Dendritic cell treated with granulocyte-macrophage colony-stimulating factor and Interleukin-4, amounts not matched to agents 40 ng/mL and 50 ng/mL, for 4 days (primary cell): ENCODE results near the gene PPM1A.
"Not testable (repeated sequence)": the region's sequence is repeated elsewhere in the genome, so short reads cannot be mapped to it uniquely, and the experiment has no call there.

Source experiments
- H3K27ac Mint-ChIP-seq: one replicate; pipeline ENCODE4 v1.8.0; 2022; ENCODE audit warnings: mild to moderate bottlenecking, mixed read lengths
- H3K27me3 Mint-ChIP-seq: one replicate; pipeline ENCODE4 v1.8.0; 2022; ENCODE audit warnings: mild to moderate bottlenecking, mixed read lengths
- H3K36me3 Mint-ChIP-seq: one replicate; pipeline ENCODE4 v1.8.0; 2022; ENCODE audit warnings: low read depth, mixed read lengths
- H3K4me1 Mint-ChIP-seq: one replicate; pipeline ENCODE4 v1.8.0; 2022; ENCODE audit warnings: low read depth, mixed read lengths
- H3K4me3 Mint-ChIP-seq: one replicate; pipeline ENCODE4 v1.8.0; 2022; ENCODE audit warnings: mild to moderate bottlenecking, moderate library complexity, mixed read lengths
- H3K9me3 Mint-ChIP-seq: one replicate; pipeline ENCODE4 v1.8.0; 2022; ENCODE audit warnings: mixed read lengths
- intact Hi-C: fragments of 100-400 bp; cut with micrococcal nuclease; formaldehyde crosslinking; loops from one replicate; pipeline ENCODE4 v1.15.0; 2022

The PPM1A gene

DNA sequence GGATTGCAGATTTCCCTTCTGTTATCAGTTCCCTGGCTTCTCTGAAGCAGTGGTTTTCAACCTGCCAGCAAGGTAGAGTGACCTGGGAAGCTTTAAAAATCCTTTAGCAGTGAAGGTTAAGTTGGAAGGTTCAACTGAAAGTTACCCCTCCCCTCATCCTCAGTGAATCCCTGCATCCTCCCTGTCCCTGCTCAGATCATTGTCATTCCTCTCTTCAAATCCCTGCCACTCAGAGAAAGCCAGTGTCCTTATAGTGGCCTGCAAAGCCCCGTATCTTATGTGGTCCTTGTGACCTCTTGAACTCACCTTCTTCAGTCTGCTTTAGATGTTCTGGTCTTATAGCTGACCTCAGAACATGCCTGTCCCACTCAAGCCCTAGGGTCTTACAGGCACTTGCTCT lies 53.6 kb downstream of the PPM1A start:
- Mint-ChIP-seq H3K4me1 (no peaks in the 10 kb centered on the region), H3K27me3 (no peaks in the 10 kb centered on the region), H3K27ac (no peak overlapping the region), H3K4me3 (no peak overlapping the region), H3K9me3 (no peaks in the 10 kb centered on the region), H3K36me3 (no peaks in the 10 kb centered on the region)
- intact Hi-C loops = no loop called here

DNA sequence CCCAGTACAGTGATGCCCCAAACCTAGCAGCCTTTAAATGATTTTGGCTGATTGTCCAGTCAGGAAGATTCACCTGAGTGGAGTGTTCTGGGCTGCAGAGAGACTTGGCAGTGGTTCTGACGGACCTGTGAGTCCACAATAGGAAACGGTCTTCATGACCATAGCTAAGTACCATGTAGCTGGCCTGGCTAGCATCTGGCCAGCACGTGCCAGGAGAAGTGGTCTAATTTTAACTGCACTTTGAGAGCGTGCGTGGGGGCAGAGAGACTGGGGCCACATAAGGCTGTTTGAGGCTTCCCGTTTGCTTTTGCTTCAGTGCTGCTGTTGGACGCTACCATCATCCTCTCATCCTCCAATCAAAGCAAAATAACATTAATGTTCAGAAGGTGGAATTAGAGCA lies 54.7 kb downstream of the PPM1A start:
- H3K36me3 Mint-ChIP-seq = no peaks in the 10 kb centered on the region
- no peaks in the 10 kb centered on the region for H3K9me3 Mint-ChIP-seq
- H3K27me3 Mint-ChIP-seq = no peaks in the 10 kb centered on the region
- no peak overlapping the region for H3K4me3 Mint-ChIP-seq
- no peaks in the 10 kb centered on the region for H3K4me1 Mint-ChIP-seq
- no peak overlapping the region for H3K27ac Mint-ChIP-seq
- intact Hi-C loops = no loop called here

DNA sequence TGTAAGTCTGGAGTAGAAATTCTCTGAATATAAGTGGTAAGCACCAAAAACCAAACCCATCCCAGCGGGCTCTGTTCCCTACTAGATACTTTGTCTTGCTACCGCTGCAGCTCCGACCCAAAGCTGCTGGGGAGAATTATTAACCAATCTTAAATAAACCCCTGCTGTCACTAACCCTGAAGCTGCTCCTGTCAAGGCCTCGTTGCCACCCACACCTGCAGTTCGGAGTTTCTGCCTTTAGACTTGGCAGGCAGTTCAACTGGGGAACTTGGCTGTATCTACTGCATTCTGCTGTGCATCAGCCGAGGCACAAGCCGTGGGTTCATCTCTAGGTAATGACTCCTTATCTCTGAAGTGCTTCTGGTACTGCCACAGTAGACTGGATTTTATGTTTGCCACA lies 55.5 kb downstream of the PPM1A start:
- intact Hi-C loops = no loop called here
- no peaks in the 10 kb centered on the region for H3K27me3 Mint-ChIP-seq
- H3K4me1 Mint-ChIP-seq = no peaks in the 10 kb centered on the region
- H3K36me3 Mint-ChIP-seq = no peaks in the 10 kb centered on the region
- no peak overlapping the region for H3K27ac Mint-ChIP-seq
- H3K4me3 Mint-ChIP-seq = no peak overlapping the region
- no peaks in the 10 kb centered on the region for H3K9me3 Mint-ChIP-seq

DNA sequence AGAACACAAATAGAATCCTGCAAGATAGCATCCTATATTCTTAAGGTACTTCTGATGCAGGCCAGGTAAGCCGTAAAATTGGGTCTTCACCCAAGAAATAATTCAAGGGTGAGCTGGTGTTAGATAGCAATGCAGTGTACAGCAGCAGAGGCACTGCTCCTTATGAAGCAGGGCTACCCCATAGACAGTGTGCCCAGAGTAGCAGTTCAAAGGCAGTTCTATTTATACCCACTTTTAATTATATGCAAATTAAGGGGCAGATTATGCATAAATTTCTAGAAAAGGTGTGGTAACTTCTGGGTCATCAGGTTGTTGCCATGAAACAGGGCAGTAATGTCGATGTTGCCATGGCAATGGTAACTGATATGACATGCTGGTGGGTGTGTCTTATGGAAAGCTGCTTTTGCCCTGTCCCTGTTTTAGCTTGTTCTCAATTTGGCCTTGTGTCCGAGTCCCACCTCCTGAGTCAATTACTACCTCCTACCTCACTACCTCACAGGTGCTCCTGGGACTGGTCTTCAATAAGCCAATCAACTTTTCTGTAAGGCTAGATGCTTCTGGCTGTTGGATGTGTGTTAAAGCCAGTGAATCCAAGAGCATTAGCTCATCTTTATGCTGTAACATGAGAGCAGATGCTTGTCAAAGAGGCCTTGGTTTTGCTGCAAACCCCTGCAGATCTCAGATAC lies 61.0 kb downstream of the PPM1A start:
- intact Hi-C loops = no loop called here
- H3K4me1 Mint-ChIP-seq = peaks cover 5% of the 10 kb centered on the region
- no peak overlapping the region for H3K27ac Mint-ChIP-seq
- H3K4me3 Mint-ChIP-seq = no peak overlapping the region
- peaks cover 10% of the 10 kb centered on the region for H3K27me3 Mint-ChIP-seq
- H3K36me3 Mint-ChIP-seq = no peaks in the 10 kb centered on the region
- H3K9me3 Mint-ChIP-seq = no peaks in the 10 kb centered on the region

DNA sequence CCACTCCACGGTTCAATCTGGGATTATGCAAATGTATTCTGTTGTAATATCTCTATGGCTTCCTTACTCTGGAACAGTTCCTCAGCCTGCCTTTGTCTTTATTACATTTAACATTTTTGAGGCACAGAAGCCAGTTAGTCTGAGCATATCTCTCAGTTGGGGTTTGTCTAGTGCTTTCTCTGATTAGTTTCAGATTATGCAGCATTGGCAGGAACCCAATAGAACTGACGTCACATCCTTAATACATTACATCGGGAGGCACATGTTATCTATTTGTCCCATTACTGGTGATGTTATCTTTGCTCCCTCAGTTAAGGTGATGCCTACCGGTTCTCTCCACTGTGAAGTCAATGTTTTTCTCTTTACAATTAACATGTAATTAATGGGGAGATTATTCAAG lies 62.4 kb downstream of the PPM1A start:
- Mint-ChIP-seq H3K4me1 (peaks cover 5% of the 10 kb centered on the region), H3K36me3 (no peaks in the 10 kb centered on the region), H3K27ac (no peak overlapping the region), H3K27me3 (peaks cover 10% of the 10 kb centered on the region), H3K4me3 (no peak overlapping the region), H3K9me3 (no peaks in the 10 kb centered on the region)
- intact Hi-C loops = no loop called here

DNA sequence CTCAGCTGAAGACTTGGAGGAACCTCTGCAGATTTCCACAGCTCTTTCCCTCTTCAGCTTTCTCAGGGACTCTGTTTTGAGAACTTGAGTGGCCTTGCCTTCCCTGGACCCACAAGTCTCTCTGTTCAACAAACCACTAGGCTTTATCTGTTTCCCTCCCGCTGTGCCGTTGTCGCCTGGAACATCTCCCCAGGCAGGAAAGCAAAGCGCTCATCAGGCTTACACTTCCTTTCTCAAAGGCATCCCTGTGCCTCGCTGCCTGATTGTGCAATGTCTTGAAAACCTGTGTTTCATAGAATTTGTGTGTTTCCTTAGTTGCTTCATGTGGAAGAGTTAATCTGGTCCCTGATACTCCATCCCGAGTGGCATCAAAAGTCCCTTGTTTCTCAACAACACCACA lies 64.1 kb downstream of the PPM1A start:
- Mint-ChIP-seq H3K4me3 (no peak overlapping the region), H3K36me3 (no peaks in the 10 kb centered on the region), H3K9me3 (no peaks in the 10 kb centered on the region), H3K4me1 (peaks cover 5% of the 10 kb centered on the region), H3K27me3 (peaks cover 10% of the 10 kb centered on the region), H3K27ac (no peak overlapping the region)
- intact Hi-C loops = no loop called here

DNA sequence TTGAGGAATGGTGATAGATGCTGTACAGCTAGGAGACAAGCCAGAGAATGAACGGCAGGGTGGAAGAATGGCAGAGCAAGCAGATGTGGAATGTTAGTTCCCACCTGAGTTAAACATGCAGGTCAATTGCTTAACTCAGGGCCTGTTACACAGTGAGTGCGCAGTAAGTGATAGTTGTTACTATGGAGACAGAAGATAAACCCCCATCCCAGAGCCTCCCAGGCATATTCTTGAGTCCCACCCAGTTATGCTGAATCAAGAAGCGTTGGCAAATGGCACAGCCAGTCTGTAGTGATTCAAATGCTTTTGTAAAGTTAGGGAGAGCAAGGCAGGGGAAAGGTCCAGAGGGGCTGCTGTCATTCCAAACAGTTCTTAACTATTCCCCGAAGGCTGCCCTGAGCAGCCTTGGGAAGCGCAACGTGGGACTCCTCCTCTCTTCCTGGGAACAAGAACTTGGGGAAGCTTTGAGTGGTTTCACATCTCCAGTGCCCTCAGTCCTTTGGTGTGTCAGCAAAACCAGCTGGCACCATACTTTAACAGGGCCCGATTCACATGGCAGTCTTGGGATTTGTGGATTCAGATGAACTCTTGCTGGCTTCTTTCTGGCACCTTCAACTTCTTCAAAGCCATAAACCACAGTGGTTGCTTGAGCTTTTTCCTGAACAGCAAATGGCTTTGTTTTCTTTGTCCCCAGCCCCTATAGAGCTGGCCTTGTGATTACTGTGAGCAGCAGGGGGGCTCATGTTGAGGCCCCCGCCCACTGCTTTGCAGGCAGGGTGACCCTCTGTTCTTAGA lies 66.4 kb downstream of the PPM1A start:
- peaks cover 3% of the 10 kb centered on the region for H3K9me3 Mint-ChIP-seq
- no peak overlapping the region for H3K4me3 Mint-ChIP-seq
- no peak overlapping the region for H3K27ac Mint-ChIP-seq
- no peaks in the 10 kb centered on the region for H3K36me3 Mint-ChIP-seq
- intact Hi-C loops = no loop called here
- peaks cover 10% of the 10 kb centered on the region for H3K27me3 Mint-ChIP-seq
- H3K4me1 Mint-ChIP-seq = peaks cover 5% of the 10 kb centered on the region

DNA sequence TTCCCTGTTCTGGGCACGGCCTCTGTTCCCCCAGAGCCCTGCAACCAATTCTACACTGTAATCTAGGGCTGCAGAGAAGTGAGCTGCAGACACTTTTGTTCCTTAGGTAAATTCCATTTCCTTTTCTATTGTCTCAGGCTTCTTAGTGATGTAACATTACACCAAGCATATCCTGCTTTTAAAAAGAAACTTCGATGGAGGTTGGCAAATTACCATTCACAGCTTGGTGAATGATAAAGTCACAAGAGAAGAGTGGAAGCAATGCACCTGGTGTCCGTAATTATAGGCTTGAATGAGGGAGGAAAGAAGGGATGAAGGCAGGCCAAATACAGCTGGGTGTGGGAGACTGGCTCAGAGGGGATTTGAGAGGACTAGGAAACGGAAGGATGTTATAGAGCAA lies 68.6 kb downstream of the PPM1A start:
- no peaks in the 10 kb centered on the region for H3K36me3 Mint-ChIP-seq
- H3K4me3 Mint-ChIP-seq = no peak overlapping the region
- H3K9me3 Mint-ChIP-seq = peaks cover 20% of the 10 kb centered on the region
- peaks cover 5% of the 10 kb centered on the region for H3K4me1 Mint-ChIP-seq
- intact Hi-C loops = no loop called here
- H3K27me3 Mint-ChIP-seq = peaks cover 6% of the 10 kb centered on the region
- H3K27ac Mint-ChIP-seq = no peak overlapping the region

DNA sequence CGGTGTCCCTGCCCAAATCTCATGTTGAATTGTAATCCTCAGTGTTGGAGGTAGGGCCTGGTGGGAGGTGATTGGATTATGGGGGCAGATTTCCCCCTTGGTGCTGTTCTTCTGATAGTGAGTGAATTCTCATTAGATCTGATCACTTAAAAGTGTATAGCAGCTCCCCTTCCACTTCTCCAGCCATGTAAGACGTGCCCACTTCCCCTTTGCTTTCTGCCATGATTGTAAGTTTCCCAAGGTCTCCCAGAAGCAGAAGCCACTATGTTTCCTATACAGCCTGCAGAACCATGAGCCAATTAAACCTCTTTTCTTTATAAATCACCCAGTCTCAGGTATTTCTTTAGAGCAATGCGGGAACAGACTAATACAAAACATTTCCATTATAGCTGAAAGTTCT lies 71.8 kb downstream of the PPM1A start:
- peaks cover 10% of the 10 kb centered on the region for H3K27me3 Mint-ChIP-seq
- H3K27ac Mint-ChIP-seq, H3K36me3 Mint-ChIP-seq, H3K4me3 Mint-ChIP-seq, H3K4me1 Mint-ChIP-seq, intact Hi-C loops: not testable (repeated sequence)
- H3K9me3 Mint-ChIP-seq = peaks cover 29% of the 10 kb centered on the region

DNA sequence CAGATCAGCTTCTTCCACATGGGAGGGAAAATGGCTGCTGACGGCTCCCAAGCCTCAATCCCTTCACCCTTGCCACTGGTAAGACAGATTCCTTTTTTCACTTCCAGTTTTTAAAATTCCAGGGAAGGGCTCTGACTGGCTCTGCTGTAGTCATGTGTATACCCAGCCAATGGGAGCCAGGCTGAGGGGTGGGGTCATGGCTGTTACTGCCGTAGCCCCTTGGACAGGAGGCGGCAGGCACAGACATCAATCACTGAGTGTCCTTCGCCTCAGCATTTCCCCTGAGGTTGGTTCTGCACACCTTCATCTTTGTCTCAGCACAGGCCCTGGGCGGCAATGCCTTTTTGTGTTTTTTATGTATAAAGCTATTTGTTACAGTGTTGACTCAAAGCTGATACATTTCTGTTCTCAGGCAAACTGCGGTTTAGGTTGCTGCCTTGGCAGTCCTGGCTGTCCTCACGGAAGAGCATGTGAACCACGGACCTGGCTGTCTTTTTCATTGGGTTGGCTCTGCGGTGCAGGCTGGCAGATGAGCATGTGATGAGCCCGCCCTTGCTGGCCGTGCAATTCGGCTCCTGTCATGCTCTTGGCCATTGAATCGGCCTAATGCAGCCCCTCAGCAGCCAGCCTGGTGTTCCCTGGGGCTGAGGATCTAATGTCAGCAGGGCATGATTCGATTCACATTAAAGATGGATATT lies 74.3 kb downstream of the PPM1A start:
- Mint-ChIP-seq H3K4me1 (peaks cover 6% of the 10 kb centered on the region), H3K36me3 (no peaks in the 10 kb centered on the region), H3K27me3 (peaks cover 27% of the 10 kb centered on the region), H3K9me3 (peaks cover 29% of the 10 kb centered on the region), H3K4me3 (no peak overlapping the region), H3K27ac (no peak overlapping the region)
- intact Hi-C loops = no loop called here

DNA sequence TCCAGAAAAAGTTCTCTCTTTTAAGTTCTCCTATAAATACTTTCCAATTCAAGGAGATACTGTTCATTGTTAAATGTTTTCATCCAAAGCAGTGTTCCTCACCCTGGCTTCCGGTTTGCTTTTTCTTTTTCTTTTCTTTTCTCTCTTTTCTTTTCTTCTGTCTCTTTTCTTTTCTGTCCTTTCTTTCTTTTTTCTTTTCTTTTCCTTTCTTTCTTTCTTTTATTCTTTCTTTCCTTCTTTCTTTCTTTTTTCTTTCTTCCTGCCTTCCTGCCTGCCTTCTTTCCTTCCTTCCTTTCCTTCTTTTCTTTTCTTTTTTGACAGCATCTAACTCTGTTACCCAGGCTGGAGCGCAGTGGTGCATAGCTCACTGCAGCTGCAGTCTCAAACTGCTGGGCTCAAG lies 75.8 kb downstream of the PPM1A start:
- Mint-ChIP-seq H3K4me1 (peaks cover 11% of the 10 kb centered on the region), H3K27me3 (peaks cover 34% of the 10 kb centered on the region), H3K27ac (no peak overlapping the region), H3K4me3 (no peak overlapping the region), H3K9me3 (peaks cover 29% of the 10 kb centered on the region), H3K36me3 (no peaks in the 10 kb centered on the region)
- intact Hi-C loops = no loop called here

DNA sequence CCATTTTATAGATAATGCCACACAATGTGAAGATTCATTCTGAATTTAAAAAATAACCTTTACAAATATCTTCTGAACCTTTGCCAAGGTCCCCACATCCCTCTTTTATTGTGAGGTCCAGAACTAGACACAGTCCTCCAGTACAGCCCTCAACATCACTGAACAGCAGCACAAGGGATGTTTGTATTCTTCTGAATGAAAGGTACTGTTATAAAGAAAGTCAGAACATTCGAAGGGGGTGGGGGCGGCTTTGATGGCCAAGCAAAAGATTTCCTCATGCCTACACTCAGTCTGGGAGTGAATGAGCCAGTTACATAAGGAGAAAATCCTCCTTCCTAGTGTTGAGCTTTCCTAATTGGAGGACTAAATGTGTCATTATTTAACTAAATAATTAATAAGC lies 77.3 kb downstream of the PPM1A start:
- H3K4me1 Mint-ChIP-seq = peaks cover 15% of the 10 kb centered on the region
- H3K9me3 Mint-ChIP-seq = peaks cover 17% of the 10 kb centered on the region
- intact Hi-C loops = no loop called here
- peaks cover 35% of the 10 kb centered on the region for H3K27me3 Mint-ChIP-seq
- no peak overlapping the region for H3K27ac Mint-ChIP-seq
- H3K36me3 Mint-ChIP-seq = no peaks in the 10 kb centered on the region
- no peak overlapping the region for H3K4me3 Mint-ChIP-seq

DNA sequence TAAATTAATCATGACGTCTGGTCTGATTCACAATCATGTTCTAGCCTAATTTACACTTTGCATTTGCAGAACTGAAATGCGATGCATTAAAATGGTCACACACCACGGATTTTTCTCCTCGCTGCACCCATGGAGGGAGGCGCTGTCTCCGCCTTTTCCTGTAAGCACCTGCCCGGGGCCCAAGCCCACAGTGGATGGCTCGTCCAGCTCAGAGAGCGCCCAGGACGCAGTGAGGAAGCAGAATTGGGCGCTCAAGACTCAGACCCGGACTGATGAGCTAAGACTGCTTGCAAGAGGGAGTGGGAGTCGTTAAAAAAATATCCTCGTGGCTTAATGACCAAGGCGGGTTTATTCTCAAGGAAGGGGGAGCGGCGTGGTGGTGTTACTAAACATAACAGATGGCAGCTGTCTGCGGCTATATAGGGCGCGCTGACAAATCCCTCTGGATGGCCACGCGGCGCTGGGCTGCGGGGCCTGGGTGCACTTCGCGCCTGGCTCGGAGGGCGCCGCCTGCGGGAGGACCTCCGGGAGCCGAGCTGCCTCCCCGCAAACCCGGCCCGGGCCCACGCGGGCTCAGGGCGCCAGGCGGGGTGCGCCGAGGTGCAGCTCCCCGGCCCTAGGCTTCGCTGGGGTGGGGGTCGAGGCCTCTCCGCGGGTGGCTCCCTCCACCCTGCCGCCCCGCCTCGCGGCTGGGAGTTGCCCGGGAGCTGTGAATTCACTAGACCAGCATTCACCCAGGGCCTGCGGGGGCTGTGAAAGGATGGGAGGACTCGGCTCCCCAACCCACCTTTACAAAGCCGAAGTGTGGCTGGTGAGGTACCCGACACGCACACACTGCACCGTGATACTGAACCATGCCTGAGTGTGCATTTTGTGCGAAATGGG lies 78.7 kb downstream of the PPM1A start:
- H3K36me3 Mint-ChIP-seq = no peaks in the 10 kb centered on the region
- H3K4me1 Mint-ChIP-seq = peaks cover 22% of the 10 kb centered on the region
- intact Hi-C loops = no loop called here
- peaks cover 39% of the 10 kb centered on the region for H3K27me3 Mint-ChIP-seq
- peak overlapping the region; percentile 64 for H3K4me3 Mint-ChIP-seq
- peaks cover 8% of the 10 kb centered on the region for H3K9me3 Mint-ChIP-seq
- no peak overlapping the region for H3K27ac Mint-ChIP-seq
